NCI-H446 (cell line): ENCODE data around the gene DCAF5.
"Not testable (repeated sequence)": the region's sequence is repeated elsewhere in the genome, so short reads cannot be mapped to it uniquely, and the experiment has no call there.

ENCODE experiments used
- DNase-seq, 2 experiments: peaks; one replicate each; lab custom pipeline; 2025; lab: John Stamatoyannopoulos, UW

DCAF5 gene, protein sequence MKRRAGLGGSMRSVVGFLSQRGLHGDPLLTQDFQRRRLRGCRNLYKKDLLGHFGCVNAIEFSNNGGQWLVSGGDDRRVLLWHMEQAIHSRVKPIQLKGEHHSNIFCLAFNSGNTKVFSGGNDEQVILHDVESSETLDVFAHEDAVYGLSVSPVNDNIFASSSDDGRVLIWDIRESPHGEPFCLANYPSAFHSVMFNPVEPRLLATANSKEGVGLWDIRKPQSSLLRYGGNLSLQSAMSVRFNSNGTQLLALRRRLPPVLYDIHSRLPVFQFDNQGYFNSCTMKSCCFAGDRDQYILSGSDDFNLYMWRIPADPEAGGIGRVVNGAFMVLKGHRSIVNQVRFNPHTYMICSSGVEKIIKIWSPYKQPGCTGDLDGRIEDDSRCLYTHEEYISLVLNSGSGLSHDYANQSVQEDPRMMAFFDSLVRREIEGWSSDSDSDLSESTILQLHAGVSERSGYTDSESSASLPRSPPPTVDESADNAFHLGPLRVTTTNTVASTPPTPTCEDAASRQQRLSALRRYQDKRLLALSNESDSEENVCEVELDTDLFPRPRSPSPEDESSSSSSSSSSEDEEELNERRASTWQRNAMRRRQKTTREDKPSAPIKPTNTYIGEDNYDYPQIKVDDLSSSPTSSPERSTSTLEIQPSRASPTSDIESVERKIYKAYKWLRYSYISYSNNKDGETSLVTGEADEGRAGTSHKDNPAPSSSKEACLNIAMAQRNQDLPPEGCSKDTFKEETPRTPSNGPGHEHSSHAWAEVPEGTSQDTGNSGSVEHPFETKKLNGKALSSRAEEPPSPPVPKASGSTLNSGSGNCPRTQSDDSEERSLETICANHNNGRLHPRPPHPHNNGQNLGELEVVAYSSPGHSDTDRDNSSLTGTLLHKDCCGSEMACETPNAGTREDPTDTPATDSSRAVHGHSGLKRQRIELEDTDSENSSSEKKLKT

DNA sequence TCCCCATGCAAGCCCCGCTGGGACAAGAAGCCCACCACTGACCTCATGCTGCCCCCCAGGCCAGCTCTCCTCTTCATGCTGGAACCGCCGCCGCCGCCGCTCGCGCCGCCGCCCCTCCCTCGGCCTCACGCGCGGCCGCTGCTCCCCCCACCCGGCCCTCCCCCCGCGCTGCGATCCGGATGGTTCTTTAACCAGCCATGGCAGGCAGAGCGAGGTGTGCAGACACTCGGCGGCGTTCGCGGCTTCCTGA lies at the start of gene DCAF5:
Gene DCAF5 (minus strand): TSS at position 218 of the 250 bp plus-strand sequence. CDS start 141 bp downstream, at position 77.
- peak in 1 of 2 experiments; percentile 42 for DNase-seq

- DNase-seq, result no peak
Measured at GRCh38 chr14:69199786-69200185, 46.9 kb upstream of the DCAF5 start.

DNA sequence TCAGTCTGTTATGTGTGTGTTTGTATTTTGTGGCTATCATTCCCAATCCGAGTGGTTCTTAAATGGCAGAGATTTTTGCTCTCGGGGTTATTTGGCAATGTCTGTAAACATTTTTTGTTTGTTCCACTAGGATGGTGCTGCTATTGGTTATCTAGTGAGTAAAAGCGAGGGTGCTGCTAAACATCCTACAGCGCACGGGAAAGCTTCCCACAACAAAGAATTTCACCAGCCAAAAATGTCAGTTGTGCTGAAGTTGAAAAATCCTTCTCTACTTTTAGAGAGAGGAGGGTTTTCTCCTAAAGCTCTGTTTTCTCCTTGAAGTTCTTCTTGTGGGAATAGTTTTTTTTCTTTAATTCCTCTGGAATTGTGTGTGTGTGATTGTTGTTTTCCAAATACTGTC lies 40.8 kb upstream of the DCAF5 start:
- DNase-seq, result no peak

DNA sequence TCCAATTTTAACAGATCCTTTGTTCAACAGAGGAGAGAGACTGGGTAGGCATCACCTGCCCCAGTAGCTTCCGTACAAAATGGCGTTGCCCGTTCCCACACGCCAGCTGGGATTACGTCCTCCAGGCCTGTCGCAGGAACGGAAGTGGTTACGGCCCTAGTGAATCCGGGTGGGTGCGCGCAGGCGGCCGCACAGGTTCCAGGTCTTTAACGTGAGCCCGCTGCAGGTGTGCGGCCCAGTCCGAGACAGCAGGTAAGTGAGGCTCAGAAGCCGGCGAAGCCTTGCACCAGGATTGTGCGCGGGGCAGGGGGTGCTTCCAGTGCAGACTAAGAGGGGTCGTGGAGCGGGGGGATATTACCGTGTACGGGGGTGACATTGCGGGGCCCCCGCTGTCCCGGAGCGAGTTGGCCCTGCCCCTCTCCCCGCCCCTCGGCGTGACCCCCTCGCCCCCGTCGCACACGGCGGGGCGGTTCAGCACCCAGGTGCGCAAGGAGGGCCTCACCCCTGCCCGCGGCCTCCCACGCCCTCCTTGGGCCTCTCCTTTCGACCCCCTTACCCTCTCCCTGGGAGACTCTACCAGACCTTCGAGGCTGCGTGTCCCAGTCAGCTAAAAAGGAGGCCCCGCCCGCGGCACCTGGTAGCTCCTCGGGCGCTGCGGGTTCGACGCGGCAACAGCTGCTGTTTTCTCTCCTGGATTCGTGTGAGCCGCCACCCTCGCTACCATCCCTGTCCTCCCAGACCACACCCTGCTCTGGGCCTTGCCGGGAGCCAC lies 38.6 kb upstream of the DCAF5 start, which contains the start of gene EXD2:
Gene EXD2 (plus strand): TSS at position 159 of the 772 bp plus-strand sequence. CDS start 17,973 bp downstream, outside the sequence.
- DNase-seq, result peak; percentile 79 to 87

- no peak for DNase-seq
Measured at GRCh38 chr14:69190191-69190590, 37.3 kb upstream of the DCAF5 start.

GRCh38 chr14:69183735-69184134 lies 30.8 kb upstream of the DCAF5 start:
- no peak for DNase-seq

GRCh38 chr14:69182580-69182979 lies 29.7 kb upstream of the DCAF5 start:
- DNase-seq, result not testable (repeated sequence)

GRCh38 chr14:69181491-69181890 lies 28.6 kb upstream of the DCAF5 start:
- no peak for DNase-seq

GRCh38 chr14:69175130-69175529 lies 22.2 kb upstream of the DCAF5 start:
- DNase-seq, result no peak

GRCh38 chr14:69171569-69171968 lies 18.6 kb upstream of the DCAF5 start:
- DNase-seq, result no peak

DNA sequence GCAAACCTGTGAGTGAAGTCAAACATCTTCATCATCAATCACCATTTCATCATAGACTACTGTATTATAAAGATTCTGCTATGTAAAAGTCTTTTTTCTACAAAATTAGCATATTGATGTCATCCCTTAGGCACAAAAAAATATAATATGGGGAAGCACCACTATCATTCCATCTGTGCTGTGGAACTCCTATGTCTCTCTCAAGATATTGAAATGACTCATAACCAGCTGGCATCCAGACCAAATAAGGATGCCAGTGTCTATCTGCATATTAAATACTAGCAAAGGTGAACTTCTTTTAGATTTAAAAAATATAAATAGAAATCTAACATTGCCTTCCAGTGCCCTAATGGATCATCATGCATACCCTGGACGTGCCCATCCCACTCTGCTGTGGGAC lies 17.9 kb upstream of the DCAF5 start:
- DNase-seq, result no peak

DNA sequence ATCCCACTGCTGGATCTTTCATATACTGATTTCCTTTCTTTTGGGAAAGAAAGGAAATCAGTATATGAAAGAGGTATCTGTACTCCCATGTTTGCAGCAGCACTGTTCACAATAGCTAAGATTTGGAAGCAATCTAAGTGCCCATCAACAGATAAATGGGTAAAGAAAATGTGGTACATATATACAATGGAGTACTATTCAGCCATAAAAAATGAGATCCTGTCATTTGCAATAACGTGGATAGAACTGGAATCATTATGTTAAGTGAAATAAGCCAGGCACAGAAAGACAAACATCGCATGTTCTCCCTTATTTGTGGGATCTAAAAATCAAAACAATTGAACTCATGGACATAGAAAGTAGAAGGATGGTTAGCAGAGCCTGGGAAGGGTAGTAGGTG lies 12.9 kb upstream of the DCAF5 start:
- not testable (repeated sequence) for DNase-seq

DNA sequence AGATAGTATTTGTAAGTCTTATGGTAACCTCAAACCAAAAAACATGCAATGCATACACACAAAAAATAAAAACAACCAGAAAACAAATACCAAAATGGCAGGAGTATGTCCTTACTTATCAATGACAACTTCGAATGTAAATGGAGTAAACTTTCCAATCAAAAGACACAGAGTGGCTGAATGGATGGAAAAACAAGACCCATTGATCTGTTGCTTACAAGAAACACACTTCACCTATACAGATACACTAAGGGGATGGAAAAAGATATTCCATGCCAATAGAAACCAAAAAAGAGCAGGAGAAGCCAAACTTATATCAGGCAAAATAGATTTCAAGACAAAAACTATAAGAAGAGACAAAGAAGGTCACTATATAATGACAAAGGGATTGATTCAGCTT lies 8.7 kb upstream of the DCAF5 start:
- DNase-seq, result no peak

- no peak for DNase-seq
Measured at GRCh38 chr14:69156224-69156623, 3.3 kb upstream of the DCAF5 start.

GRCh38 chr14:69154779-69155178 lies 1.9 kb upstream of the DCAF5 start:
- no peak for DNase-seq

DNA sequence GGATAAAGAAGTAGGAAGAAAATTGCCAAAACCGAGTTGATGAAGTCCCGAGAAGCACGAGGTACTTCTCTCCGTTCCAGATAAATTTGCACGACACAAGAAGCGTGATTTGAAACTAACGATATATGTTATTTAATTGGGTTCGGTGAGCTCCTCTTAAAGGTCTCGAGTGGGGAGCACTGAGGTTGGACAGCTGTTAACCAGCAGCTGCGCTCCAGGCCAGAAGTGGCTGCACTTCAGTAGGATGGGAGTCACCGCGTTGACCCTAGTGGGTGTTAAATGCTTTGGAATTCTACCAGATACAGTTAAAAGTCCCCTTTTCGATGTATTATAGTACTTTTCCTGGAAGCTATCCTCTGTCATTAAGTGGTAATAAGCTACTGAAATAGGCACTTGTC lies 953 bp upstream of the DCAF5 start:
- no peak for DNase-seq

DNA sequence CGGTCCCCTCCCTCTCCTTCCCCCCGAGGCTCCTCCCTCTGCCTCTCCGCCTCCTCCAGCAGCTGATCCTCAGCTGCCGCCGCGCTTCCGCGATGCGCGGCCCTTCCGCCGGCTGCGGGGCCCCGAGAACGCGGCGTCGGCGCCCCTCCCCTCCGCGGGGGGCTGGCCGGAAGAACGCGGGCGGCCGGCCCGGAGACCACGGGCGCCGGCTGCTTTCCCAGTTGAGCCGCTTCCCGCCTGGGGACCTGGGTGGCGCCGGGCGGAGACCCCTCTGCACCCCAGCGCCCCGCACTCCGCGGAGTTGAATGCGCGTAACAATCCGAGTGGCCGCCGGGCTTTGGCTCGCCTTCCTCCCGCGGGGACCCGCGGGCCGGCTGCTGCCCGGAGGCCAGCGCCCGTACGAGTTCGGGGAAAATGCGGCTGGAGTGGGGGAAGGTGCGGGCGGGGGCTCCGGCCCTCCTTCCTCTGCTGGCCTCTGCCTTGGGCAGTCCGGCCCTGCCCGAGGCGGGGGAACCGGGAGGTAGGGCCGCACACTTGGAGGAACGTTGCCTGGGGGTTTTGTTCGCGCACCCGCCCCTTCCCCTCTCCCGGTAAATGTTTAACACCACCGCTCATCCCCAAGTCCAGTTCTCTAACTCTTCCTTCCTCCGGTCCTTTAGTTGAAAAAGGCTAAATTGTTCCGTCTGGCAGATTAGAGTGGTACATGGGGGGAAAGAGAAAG lies 393 bp upstream of the DCAF5 start:
- peak in 1 of 2 experiments; percentile 88 for DNase-seq

- DNase-seq, result no peak
Measured at GRCh38 chr14:69152181-69152901, 578 bp downstream of the DCAF5 start.

- DNase-seq, result peak; percentile 45 to 59
Measured at GRCh38 chr14:69151458-69152180, 1.3 kb downstream of the DCAF5 start.
